Right cardiac atrium (tissue), 5 donors: ENCODE measurements around the gene TRPM8. TPM values are rescaled to one million over a fixed set of nuclear protein-coding genes. Genes with fewer than 3 reads are reported as not detected.

ENCODE experiments used
- ATAC-seq, 2 donors: fragments of 200-7000 bp; cut with Tn5 transposase; one replicate each; pipeline versions ENCODE4 v1.8.0 to v1.9.1; 2020; ENCODE audit warnings: moderate library complexity in 2 of 2, mild to moderate bottlenecking in 1 of 2
- DNase-seq, 3 donors: peaks; one replicate each; pipeline ENCODE4 v3.0.0-alpha.2; 2020
- H3K27ac ChIP-seq: one replicate; pipeline ENCODE4 v1.5.1; 2013; ENCODE audit warnings: mild to moderate bottlenecking, low read length, control low read depth, moderate library complexity
- H3K27me3 ChIP-seq: one replicate; pipeline ENCODE4 v1.6.1; 2013; ENCODE audit not compliant: control insufficient read depth, insufficient read depth
- H3K4me1 ChIP-seq: one replicate; pipeline ENCODE4 v1.6.1; 2013; ENCODE audit warnings: low read length; ENCODE audit not compliant: control insufficient read depth, insufficient read depth
- H3K4me3 ChIP-seq: one replicate; pipeline ENCODE4 v1.5.1; 2013; ENCODE audit warnings: low read length, control low read depth
- H3K9me3 ChIP-seq: one replicate; pipeline ENCODE4 v1.6.1; 2013; ENCODE audit warnings: low read length; ENCODE audit not compliant: control insufficient read depth
- WGBS: extraction: QIAGEN DNeasy Blood & Tissue Kit; methylation state at CpG from one replicate; pipeline ENCODE4 v1.1.7; 2013; 5-methylcytosine and 5-hydroxymethylcytosine counted together
- intact Hi-C, 4 donors: fragments of 100-400 bp; cut with DNase I; formaldehyde crosslinking; loops; one replicate each; pipeline versions ENCODE4 v1.11.0 to v1.14.0; 2022 to 2023
- polyA plus RNA-seq: library from polyadenylated mRNA; stranded (reverse); fragments of 200-250 nt; gene quantifications from one replicate; pipeline ENCODE4 v1.2.3, GENCODE V29; 2013
- total RNA-seq, 4 donors: library from RNA; stranded (reverse); fragmentation: NEBNext Ultra II Directional; extraction: Animal tissue kit (Norgen Biotek cat#: 25700); gene quantifications; one replicate each; pipeline ENCODE4 v1.2.1, GENCODE V29; 2021
- donor health status: healthy with polysubstance abuse.
- donor health status: DM: no; HTN: yes; CAD: no.
- donor health status: DM: no; HTN: no; CAD: no.
- donor health status: DM: no; HTN: yes; CAD: no; lungs with severe emphysema.
- donor health status: DM: yes; HTN: yes; CAD: no.

The TRPM8 gene
- total and polyA plus RNA-seq, 5 donors: not detected

GRCh38 chr2:233989221-233989858 is 72.2 kb downstream of the TRPM8 start:
- DNase-seq (no peak), ATAC-seq (no peak)
- intact Hi-C loops: no loop called here
- Histone ChIP-seq H3K27ac (no peak overlapping the region), H3K27me3 (no peaks in the 10 kb centered on the region), H3K9me3 (no peaks in the 10 kb centered on the region), H3K4me1 (no peaks in the 10 kb centered on the region), H3K4me3 (no peak overlapping the region)
- 70% methylated on average over 13 of the region's 13 CpGs for WGBS

- 72% methylated on average over 6 of the region's 6 CpGs for WGBS
- Histone ChIP-seq H3K4me1 (no peaks in the 10 kb centered on the region), H3K9me3 (no peaks in the 10 kb centered on the region), H3K27ac (no peak overlapping the region), H3K4me3 (no peak overlapping the region), H3K27me3 (no peaks in the 10 kb centered on the region)
- DNase-seq: no peak
- ATAC-seq: no peak
- intact Hi-C loops: no loop called here
Measured at GRCh38 chr2:233990261-233990798, 73.2 kb downstream of the TRPM8 start.

GRCh38 chr2:233991196-233991595 is 74.0 kb downstream of the TRPM8 start:
- Histone ChIP-seq H3K4me1 (no peaks in the 10 kb centered on the region), H3K27ac (no peak overlapping the region), H3K27me3 (no peaks in the 10 kb centered on the region), H3K9me3 (no peaks in the 10 kb centered on the region), H3K4me3 (no peak overlapping the region)
- no peak for ATAC-seq
- intact Hi-C loops: no loop called here
- 93% methylated on average over 7 of the region's 7 CpGs for WGBS
- no peak for DNase-seq

- WGBS: 90% methylated on average over 7 of the region's 7 CpGs
- intact Hi-C loops: no loop called here
Measured at GRCh38 chr2:233992513-233993217, 75.5 kb downstream of the TRPM8 start.

GRCh38 chr2:233993461-233993860 is 76.3 kb downstream of the TRPM8 start:
- Histone ChIP-seq H3K9me3 (no peaks in the 10 kb centered on the region), H3K4me3 (no peak overlapping the region), H3K27ac (no peak overlapping the region), H3K4me1 (no peaks in the 10 kb centered on the region), H3K27me3 (no peaks in the 10 kb centered on the region)
- intact Hi-C loops: no loop called here
- DNase-seq (no peak), ATAC-seq (no peak)
- 87% methylated on average over 1 of the region's 1 CpG for WGBS

More at GRCh38 chr2:233992513-233993217, 75.5 kb downstream of the TRPM8 start:
- Histone ChIP-seq H3K27me3 (no peaks in the 10 kb centered on the region), H3K4me3 (no peak overlapping the region), H3K4me1 (no peaks in the 10 kb centered on the region), H3K27ac (no peak overlapping the region), H3K9me3 (no peaks in the 10 kb centered on the region)
- DNase-seq (no peak), ATAC-seq (no peak)

GRCh38 chr2:233994151-233994550 is 77.0 kb downstream of the TRPM8 start:
- ATAC-seq (no peak), DNase-seq (no peak)
- WGBS: 83% methylated on average over 5 of the region's 5 CpGs
- Histone ChIP-seq H3K9me3 (no peaks in the 10 kb centered on the region), H3K27me3 (no peaks in the 10 kb centered on the region), H3K27ac (no peak overlapping the region), H3K4me1 (no peaks in the 10 kb centered on the region), H3K4me3 (no peak overlapping the region)
- intact Hi-C loops: no loop called here

- H3K27ac ChIP-seq: no peak overlapping the region
- WGBS: 67% methylated on average over 5 of the region's 5 CpGs
- H3K27me3 ChIP-seq: no peaks in the 10 kb centered on the region
- intact Hi-C loops: no loop called here
- H3K9me3 ChIP-seq: no peaks in the 10 kb centered on the region
- no peak overlapping the region for H3K4me3 ChIP-seq
- DNase-seq: no peak
- no peaks in the 10 kb centered on the region for H3K4me1 ChIP-seq
- ATAC-seq: no peak
Measured at GRCh38 chr2:233996000-233996399, 78.8 kb downstream of the TRPM8 start.

GRCh38 chr2:233996461-233996860 is 79.3 kb downstream of the TRPM8 start:
- H3K27ac ChIP-seq: no peak overlapping the region
- ATAC-seq (no peak), DNase-seq (no peak)
- intact Hi-C loops: no loop called here
- no peak overlapping the region for H3K4me3 ChIP-seq
- H3K9me3 ChIP-seq: no peaks in the 10 kb centered on the region
- no peaks in the 10 kb centered on the region for H3K27me3 ChIP-seq
- H3K4me1 ChIP-seq: no peaks in the 10 kb centered on the region
- WGBS: 83% methylated on average over 5 of the region's 5 CpGs

- Histone ChIP-seq H3K9me3 (no peaks in the 10 kb centered on the region), H3K4me1 (no peaks in the 10 kb centered on the region), H3K4me3 (no peak overlapping the region), H3K27ac (no peak overlapping the region), H3K27me3 (no peaks in the 10 kb centered on the region)
- 97% methylated on average over 1 of the region's 1 CpG for WGBS
- intact Hi-C loops: no loop called here
- ATAC-seq (no peak), DNase-seq (no peak)
Measured at GRCh38 chr2:233997707-233998106, 80.5 kb downstream of the TRPM8 start.

GRCh38 chr2:233999182-233999581 is 82.0 kb downstream of the TRPM8 start:
- no peak overlapping the region for H3K27ac ChIP-seq
- H3K4me1 ChIP-seq: no peaks in the 10 kb centered on the region
- H3K4me3 ChIP-seq: no peak overlapping the region
- H3K27me3 ChIP-seq: no peaks in the 10 kb centered on the region
- DNase-seq (no peak), ATAC-seq (no peak)
- 66% methylated on average over 10 of the region's 10 CpGs for WGBS
- intact Hi-C loops: no loop called here
- no peaks in the 10 kb centered on the region for H3K9me3 ChIP-seq

GRCh38 chr2:234001380-234002160 is 84.4 kb downstream of the TRPM8 start:
- WGBS: 72% methylated on average over 8 of the region's 8 CpGs

More at GRCh38 chr2:234001380-234002160, 84.4 kb downstream of the TRPM8 start:
- Histone ChIP-seq H3K4me1 (no peaks in the 10 kb centered on the region), H3K4me3 (no peak overlapping the region), H3K9me3 (no peaks in the 10 kb centered on the region), H3K27ac (no peak overlapping the region), H3K27me3 (no peaks in the 10 kb centered on the region)
- intact Hi-C loops: no loop called here
- ATAC-seq: no peak
- DNase-seq: no peak
